GM19099 (cell line): ENCODE data around the gene SLC26A1.

Source experiments
- POLR2A ChIP-seq: IDR thresholded peaks from 3 replicates; pipeline ENCODE4 v1.6.1; 2011; ENCODE audit warnings: low read depth; ENCODE audit not compliant: insufficient read length; ENCODE audit errors: extremely low read depth

Gene SLC26A1

GRCh38 chr4:968621-969394 is 24.4 kb downstream of the SLC26A1 start:
- TF ChIP-seq POLR2A: no peak

- TF ChIP-seq POLR2A: no peak
Measured at GRCh38 chr4:968221-968620, 25.0 kb downstream of the SLC26A1 start.

GRCh38 chr4:967113-968104 is 25.8 kb downstream of the SLC26A1 start:
- TF ChIP-seq POLR2A: no peak

GRCh38 chr4:966266-967112 is 26.7 kb downstream of the SLC26A1 start:
- TF ChIP-seq POLR2A: no peak

GRCh38 chr4:965766-966134 is 27.5 kb downstream of the SLC26A1 start:
- TF ChIP-seq POLR2A: no peak

GRCh38 chr4:965048-965765 is 28.0 kb downstream of the SLC26A1 start:
- TF ChIP-seq POLR2A: no peak

GRCh38 chr4:964346-965025 is 28.7 kb downstream of the SLC26A1 start:
- TF ChIP-seq POLR2A: no peak

- no peak for TF ChIP-seq POLR2A
Measured at GRCh38 chr4:963276-964225, 29.7 kb downstream of the SLC26A1 start.

GRCh38 chr4:962231-963208 is 30.7 kb downstream of the SLC26A1 start:
- TF ChIP-seq POLR2A: no peak

- TF ChIP-seq POLR2A: no peak
Measured at GRCh38 chr4:961351-962230, 31.6 kb downstream of the SLC26A1 start.
